ENCODE data around the gene SLC9A6.

Gene SLC9A6

GRCh38 chrX:136047969-136048368, 62.7 kb downstream of the SLC9A6 start:
- no peak for TF ChIP-seq ZSCAN18 (tag by site-specific recombination; IDR thresholded peaks at IDR 0.05)
- no peak for TF ChIP-seq ZFP3 (tag by site-specific recombination; IDR thresholded peaks at IDR 0.05; ENCODE audit: low read depth)
- no peak for TF ChIP-seq ZNF366 (tag by site-specific recombination; conservative IDR thresholded peaks at IDR 0.05)
- no peak for TF ChIP-seq ZNF362 (tag by site-specific recombination; IDR thresholded peaks at IDR 0.05)
- TF ChIP-seq ZNF404 (tag by site-specific recombination; IDR thresholded peaks at IDR 0.05): no peak
- POLR2A ChIA-PET: no interaction called here
- Histone ChIP-seq H3K4me1 (ENCODE audit: control insufficient read depth, insufficient read depth, low read length) (peaks cover 19% of the 10 kb centered on the region), H3K9me3 (ENCODE audit: control insufficient read depth, insufficient read depth, low read depth, low read length) (no peaks in the 10 kb centered on the region), H3K4me3 (ENCODE audit: low read depth, low read length) (no peak overlapping the region), H3K27ac (ENCODE audit: extremely low read depth, low read depth, low read length) (peak overlapping the region; percentile 90), H3K36me3 (ENCODE audit: control insufficient read depth in 2 of 2, insufficient read depth in 1 of 2, low read length in 2 of 2) (peaks cover 0 to 5% of the 10 kb centered on the region in 2 experiments; a peak in 1 of 3 replicates)
- CTCF ChIA-PET: no interaction called here

GRCh38 chrX:136048446-136048845, 63.2 kb downstream of the SLC9A6 start:
- Histone ChIP-seq H3K27ac (ENCODE audit: extremely low read depth, low read depth, low read length) (peak overlapping the region; percentile 90), H3K4me1 (ENCODE audit: control insufficient read depth, insufficient read depth, low read length) (peaks cover 19% of the 10 kb centered on the region), H3K36me3 (ENCODE audit: control insufficient read depth in 2 of 2, insufficient read depth in 1 of 2, low read length in 2 of 2) (peaks cover 0 to 5% of the 10 kb centered on the region in 2 experiments; a peak in 1 of 3 replicates), H3K9me3 (ENCODE audit: control insufficient read depth, insufficient read depth, low read depth, low read length) (no peaks in the 10 kb centered on the region), H3K4me3 (ENCODE audit: low read depth, low read length) (no peak overlapping the region)
- no peak for TF ChIP-seq ZNF239 (tag by site-specific recombination; IDR thresholded peaks at IDR 0.05)
- no peak for TF ChIP-seq ZNF704 (tag by site-specific recombination; IDR thresholded peaks at IDR 0.05)
- no peak for TF ChIP-seq RBAK (tag by site-specific recombination; IDR thresholded peaks at IDR 0.05)
- peak; percentile 18; the same call in 1 of the 2 replicates for TF ChIP-seq GLIS1 (tag by site-specific recombination; IDR thresholded peaks at IDR 0.05)
- TF ChIP-seq ZNF19 (tag by site-specific recombination; IDR thresholded peaks at IDR 0.05; ENCODE audit: low read depth): no peak
- TF ChIP-seq ZSCAN18 (tag by site-specific recombination; IDR thresholded peaks at IDR 0.05): no peak
- TF ChIP-seq ZBTB49 (tag by site-specific recombination; IDR thresholded peaks at IDR 0.05; ENCODE audit: low read depth): no peak
- TF ChIP-seq REPIN1 (tag by site-specific recombination; IDR thresholded peaks at IDR 0.05; ENCODE audit: low read depth): no peak
- TF ChIP-seq ZNF558 (tag by site-specific recombination; IDR thresholded peaks at IDR 0.05): no peak
- TF ChIP-seq ZNF843 (tag by site-specific recombination; IDR thresholded peaks at IDR 0.05): no peak
- no peak for TF ChIP-seq ZNF366 (tag by site-specific recombination; conservative IDR thresholded peaks at IDR 0.05)
- TF ChIP-seq BCL6B (tag by site-specific recombination; IDR thresholded peaks at IDR 0.05): no peak
- TF ChIP-seq ZEB2 (tag by site-specific recombination; IDR thresholded peaks at IDR 0.05): 0 out of 2 replicates have a peak, but pooled peaks have one; percentile 16
- no peak for TF ChIP-seq PRDM6 (tag by site-specific recombination; IDR thresholded peaks at IDR 0.05)
- ChIA-PET POLR2A (no interaction called here), CTCF (no interaction called here)
